Psoas muscle (tissue), 8 donors: ENCODE data around the gene COMMD6. TPM values are rescaled to one million over a fixed set of nuclear protein-coding genes. Genes with fewer than 3 reads are reported as not detected.

Experiments
- ATAC-seq, 4 donors: fragments of 200-7000 bp; cut with Tn5 transposase; one replicate each; pipeline ENCODE4 v1.9.1; 2020; ENCODE audit warnings: moderate library complexity in 3 of 4, mild to moderate bottlenecking in 2 of 4
- DNase-seq, 2 donors: peaks; one replicate each; pipeline ENCODE4 v3.0.0-alpha.2; 2020
- H3K27ac ChIP-seq: fragments of 200-600 bp; one replicate; pipeline ENCODE4 v1.8.0; 2022
- H3K27me3 ChIP-seq, 3 donors: fragments of 200-600 bp in 1 of 3; one replicate each; pipeline versions ENCODE4 v1.6.1 to v1.8.0; 2013 to 2022; ENCODE audit warnings: low read length in 2 of 3, mild to moderate bottlenecking in 2 of 3, moderate library complexity in 1 of 3; ENCODE audit not compliant: insufficient read depth in 3 of 3
- H3K36me3 ChIP-seq, 2 donors: fragments of 200-600 bp in 1 of 2; one replicate each; pipeline versions ENCODE4 v1.6.1 to v1.8.0; 2013 to 2022; ENCODE audit warnings: low read depth in 1 of 2, mild to moderate bottlenecking in 1 of 2, moderate library complexity in 1 of 2; ENCODE audit not compliant: insufficient read depth in 1 of 2
- H3K4me1 ChIP-seq: fragments of 200-600 bp; one replicate; pipeline ENCODE4 v1.8.0; 2022
- H3K4me3 ChIP-seq: fragments of 200-600 bp; one replicate; pipeline ENCODE4 v1.8.0; 2022; ENCODE audit warnings: mild to moderate bottlenecking
- H3K9me3 ChIP-seq: fragments of 200-600 bp; one replicate; pipeline ENCODE4 v1.8.0; 2022
- whole genome bisulfite sequencing, 3 donors: extraction: QIAGEN DNeasy Blood & Tissue Kit; methylation state at CpG; one replicate each; pipeline versions ENCODE4 v1.1.6 to v1.1.7; 2013; 5-methylcytosine and 5-hydroxymethylcytosine counted together
- intact Hi-C, 2 donors: fragments of 100-400 bp; cut with DNase I; formaldehyde crosslinking; loops; one replicate each; pipeline versions ENCODE4 v1.11.0 to v1.14.2; 2022
- polyA plus RNA-seq, 3 donors: library from polyadenylated mRNA; stranded (reverse); fragments of 200-250 nt; gene quantifications; one replicate each; pipeline ENCODE4 v1.2.3, GENCODE V29; 2013
- total RNA-seq, 4 donors: library from RNA; stranded (reverse); fragmentation: NEBNext Ultra II Directional in 2 of 4; extraction: Animal tissue kit (Norgen Biotek cat#: 25700) in 2 of 4; gene quantifications; one replicate each; pipeline versions ENCODE4 v1.2.1 to v1.2.4, GENCODE V29; 2021 to 2023
- TF ChIP-seq, protein P1 (sequence below): fragments of 200-600 bp; IDR thresholded peaks from one replicate; pipeline ENCODE4 v1.8.0; 2022; ENCODE audit warnings: antibody characterized with exemption
- donor health status: healthy with polysubstance abuse.
- donor health status: DM: no; HTN: no; CAD: no; lungs with moderate emphysema.
- donor health status: Bipolar disorder and iron deficiency.
- donor health status: healthy.
- donor health status: DM: yes; HTN: yes; CAD: no.
- donor health status: DM: no; HTN: no; CAD: no.
- donor health status: DM: no; HTN: no; CAD: no.
- donor health status: DM: yes; HTN: yes; CAD: no.

COMMD6 gene
- total and polyA plus RNA-seq, 7 donors, result 34.1 to 80.6 (median 46.8) TPM

GRCh38 chr13:75511051-75511625, 26.5 kb downstream of the COMMD6 start:
- Histone ChIP-seq H3K4me3 (no peak overlapping the region), H3K27ac (no peak overlapping the region), H3K27me3 (no peaks in the 10 kb centered on the region), H3K9me3 (no peaks in the 10 kb centered on the region), H3K36me3 (no peaks in the 10 kb centered on the region), H3K4me1 (peaks cover 5% of the 10 kb centered on the region)
- intact Hi-C loops, result no loop called here
- WGBS, 3 donors, result 89 to 96% (median 89%) methylated on average over 3 of the region's 3 CpGs
- TF ChIP-seq, protein P1, sequence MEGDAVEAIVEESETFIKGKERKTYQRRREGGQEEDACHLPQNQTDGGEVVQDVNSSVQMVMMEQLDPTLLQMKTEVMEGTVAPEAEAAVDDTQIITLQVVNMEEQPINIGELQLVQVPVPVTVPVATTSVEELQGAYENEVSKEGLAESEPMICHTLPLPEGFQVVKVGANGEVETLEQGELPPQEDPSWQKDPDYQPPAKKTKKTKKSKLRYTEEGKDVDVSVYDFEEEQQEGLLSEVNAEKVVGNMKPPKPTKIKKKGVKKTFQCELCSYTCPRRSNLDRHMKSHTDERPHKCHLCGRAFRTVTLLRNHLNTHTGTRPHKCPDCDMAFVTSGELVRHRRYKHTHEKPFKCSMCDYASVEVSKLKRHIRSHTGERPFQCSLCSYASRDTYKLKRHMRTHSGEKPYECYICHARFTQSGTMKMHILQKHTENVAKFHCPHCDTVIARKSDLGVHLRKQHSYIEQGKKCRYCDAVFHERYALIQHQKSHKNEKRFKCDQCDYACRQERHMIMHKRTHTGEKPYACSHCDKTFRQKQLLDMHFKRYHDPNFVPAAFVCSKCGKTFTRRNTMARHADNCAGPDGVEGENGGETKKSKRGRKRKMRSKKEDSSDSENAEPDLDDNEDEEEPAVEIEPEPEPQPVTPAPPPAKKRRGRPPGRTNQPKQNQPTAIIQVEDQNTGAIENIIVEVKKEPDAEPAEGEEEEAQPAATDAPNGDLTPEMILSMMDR, result no peak
- DNase-seq (no peak), ATAC-seq (no peak)

DNA sequence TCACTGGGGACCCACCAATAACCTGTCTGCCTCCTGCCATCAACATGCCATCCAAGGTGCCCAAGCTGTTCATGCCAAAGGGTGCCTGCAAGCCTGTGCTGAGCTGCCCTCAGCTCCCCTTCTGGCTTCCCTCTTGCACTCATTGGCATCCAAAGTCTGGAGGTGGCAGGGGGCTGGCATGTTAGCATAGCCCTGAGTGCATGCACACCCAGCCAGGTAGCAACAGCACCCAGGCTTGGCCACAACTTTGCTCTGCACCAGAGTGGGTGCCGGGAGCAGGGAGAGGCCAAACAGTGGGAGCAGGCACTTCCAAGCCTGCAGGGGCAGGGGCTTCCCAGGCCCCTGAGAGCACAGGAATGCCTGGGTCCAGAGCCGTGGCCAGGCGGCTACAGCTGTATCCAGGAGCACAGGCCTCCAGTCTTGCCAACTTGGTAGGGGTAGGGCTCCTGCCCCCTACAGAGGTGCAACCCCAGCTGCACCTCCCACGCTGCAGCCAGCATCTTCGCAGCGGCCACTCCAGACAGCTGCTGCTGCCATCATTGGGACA, 29.6 kb downstream of the COMMD6 start:
- TF ChIP-seq, protein P1, result no peak
- H3K9me3 ChIP-seq, result no peaks in the 10 kb centered on the region
- H3K27ac ChIP-seq, result no peak overlapping the region
- no peak overlapping the region for H3K4me3 ChIP-seq
- intact Hi-C loops, result no loop called here
- no peaks in the 10 kb centered on the region for H3K36me3 ChIP-seq
- 70 to 71% (median 71%) methylated on average over 6 of the region's 6 CpGs for WGBS, 3 donors
- no peaks in the 10 kb centered on the region for H3K27me3 ChIP-seq
- ATAC-seq, result no peak
- no peak for DNase-seq
- H3K4me1 ChIP-seq, result peaks cover 5% of the 10 kb centered on the region

DNA sequence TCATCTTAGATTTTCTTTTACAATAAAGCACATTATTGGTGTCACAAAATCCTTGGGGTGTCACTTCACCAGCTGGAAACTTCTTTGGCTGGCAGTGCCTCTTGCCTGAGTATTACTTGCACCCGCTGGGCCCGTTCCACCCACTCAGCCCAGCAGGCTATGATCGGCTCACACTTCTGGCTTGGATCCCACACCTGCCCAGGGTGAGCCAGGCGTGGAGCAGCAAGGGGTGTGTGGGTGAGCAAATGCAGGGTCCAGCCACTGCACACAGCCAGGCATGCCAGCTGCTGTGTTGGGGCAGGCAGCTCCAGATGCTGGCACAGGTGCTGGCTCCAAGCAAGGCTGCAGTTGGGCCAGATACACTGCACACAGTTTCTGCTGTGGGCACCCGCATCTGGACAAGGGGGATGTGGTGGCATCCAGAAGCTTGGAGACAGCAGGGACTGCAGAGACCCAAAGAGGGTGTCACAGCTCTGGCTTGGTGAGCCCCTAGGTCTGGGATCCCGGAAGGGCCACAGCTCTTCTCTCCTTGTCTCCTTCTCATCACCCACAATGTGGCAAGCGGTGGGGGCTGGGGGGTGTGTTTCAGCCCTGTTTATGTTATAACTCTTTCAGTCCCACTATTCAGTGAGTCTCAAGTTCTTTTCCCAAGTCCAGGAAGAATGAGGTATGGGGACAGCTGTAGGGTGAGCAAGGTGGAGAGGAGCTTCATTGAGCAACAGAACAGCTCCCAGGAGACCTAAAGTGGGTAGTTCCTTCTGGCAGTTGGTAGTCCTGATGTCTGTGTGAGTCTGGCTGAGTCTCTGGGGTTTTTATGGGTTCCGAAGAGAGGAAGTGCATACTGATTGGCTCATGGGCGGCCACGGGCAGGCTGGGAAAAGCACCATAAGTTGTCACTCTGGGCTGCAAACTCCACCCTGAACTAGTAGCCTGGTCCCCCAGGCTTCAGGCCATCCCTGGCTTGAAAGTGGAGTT, 30.3 kb downstream of the COMMD6 start:
- Histone ChIP-seq H3K36me3 (no peaks in the 10 kb centered on the region), H3K27me3 (no peaks in the 10 kb centered on the region), H3K9me3 (no peaks in the 10 kb centered on the region), H3K4me1 (peaks cover 5% of the 10 kb centered on the region), H3K27ac (no peak overlapping the region), H3K4me3 (no peak overlapping the region)
- DNase-seq, result no peak
- intact Hi-C loops, result no loop called here
- 53 to 63% (median 59%) methylated on average over 10 of the region's 10 CpGs for WGBS, 3 donors
- peak; percentile 42 to 67 (median 48) for ATAC-seq
- TF ChIP-seq, protein P1, result no peak

- DNase-seq (no peak), ATAC-seq (no peak)
- Histone ChIP-seq H3K27ac (no peak overlapping the region), H3K9me3 (no peaks in the 10 kb centered on the region), H3K36me3 (no peaks in the 10 kb centered on the region), H3K27me3 (no peaks in the 10 kb centered on the region), H3K4me1 (peaks cover 5% of the 10 kb centered on the region), H3K4me3 (no peak overlapping the region)
- intact Hi-C loops, result no loop called here
- TF ChIP-seq, protein P1, result no peak
- 83 to 89% (median 86%) methylated on average over 1 of the region's 1 CpG for WGBS, 3 donors
These were observed 31.6 kb downstream of the COMMD6 start for GRCh38 chr13:75506018-75506417.
